Endothelial cell (in vitro differentiated cells): ENCODE measurements around the gene TP53. TPM values are rescaled to one million over a fixed set of nuclear protein-coding genes. Genes with fewer than 3 reads are reported as not detected.

Experiments
- DNase-seq: peaks from one replicate; pipeline ENCODE4 v3.0.0; 2021; ENCODE audit warnings: low spot score
- H3K27ac Mint-ChIP-seq: one replicate; pipeline ENCODE4 v1.8.0; 2021; ENCODE audit warnings: mixed read lengths, inconsistent platforms; ENCODE audit not compliant: unreplicated experiment
- H3K27me3 Mint-ChIP-seq: one replicate; pipeline ENCODE4 v1.8.0; 2021; ENCODE audit warnings: mild to moderate bottlenecking, moderate library complexity, mixed read lengths, inconsistent platforms; ENCODE audit not compliant: unreplicated experiment
- H3K36me3 Mint-ChIP-seq: one replicate; pipeline ENCODE4 v1.8.0; 2021; ENCODE audit warnings: mild to moderate bottlenecking, low read depth, mixed read lengths, inconsistent platforms; ENCODE audit not compliant: unreplicated experiment
- H3K4me1 Mint-ChIP-seq: one replicate; pipeline ENCODE4 v1.8.0; 2021; ENCODE audit warnings: mild to moderate bottlenecking, mixed read lengths, inconsistent platforms; ENCODE audit not compliant: unreplicated experiment
- H3K4me3 Mint-ChIP-seq: one replicate; pipeline ENCODE4 v1.8.0; 2021; ENCODE audit warnings: mild to moderate bottlenecking, mixed read lengths, inconsistent platforms; ENCODE audit not compliant: unreplicated experiment
- H3K9me3 Mint-ChIP-seq: one replicate; pipeline ENCODE4 v1.8.0; 2021; ENCODE audit warnings: mixed read lengths, inconsistent platforms; ENCODE audit not compliant: unreplicated experiment
- CTCF ChIP-seq: fragments of 200-600 bp; sonication (generic); IDR thresholded peaks from one replicate; pipeline ENCODE4 v1.5.0; 2021; ENCODE audit warnings: antibody characterized with exemption; ENCODE audit not compliant: unreplicated experiment
- total RNA-seq: library from RNA; stranded (reverse); fragmentation: NEBNext Ultra II Directional; extraction: Animal tissue kit (Norgen Biotek cat#: 25700); gene quantifications from one replicate; pipeline ENCODE4 v1.2.1, GENCODE V29; 2021; ENCODE audit not compliant: unreplicated experiment

TP53 gene
- total RNA-seq, 1 donor from 2014 or later = 95.5 TPM

GRCh38 chr17:7711051-7711755 is 23.9 kb upstream of the TP53 start:
- Mint-ChIP-seq H3K9me3 (no peaks in the 10 kb centered on the region), H3K4me3 (peak overlapping the region; percentile 78), H3K36me3 (peaks cover 11% of the 10 kb centered on the region), H3K27ac (peak overlapping the region; percentile 96), H3K4me1 (peaks cover 48% of the 10 kb centered on the region), H3K27me3 (peaks cover 14% of the 10 kb centered on the region)
- no peak for TF ChIP-seq CTCF
- DNase-seq = no peak

- Mint-ChIP-seq H3K4me1 (peaks cover 54% of the 10 kb centered on the region), H3K36me3 (peaks cover 11% of the 10 kb centered on the region), H3K27ac (peak overlapping the region; percentile 96), H3K9me3 (no peaks in the 10 kb centered on the region), H3K27me3 (peaks cover 14% of the 10 kb centered on the region), H3K4me3 (peak overlapping the region; percentile 78)
- TF ChIP-seq CTCF = no peak
- no peak for DNase-seq
Measured at GRCh38 chr17:7710301-7710700, 23.0 kb upstream of the TP53 start.

- Mint-ChIP-seq H3K4me3 (no peak overlapping the region), H3K9me3 (no peaks in the 10 kb centered on the region), H3K4me1 (peaks cover 61% of the 10 kb centered on the region), H3K27ac (no peak overlapping the region), H3K36me3 (peaks cover 11% of the 10 kb centered on the region), H3K27me3 (peaks cover 15% of the 10 kb centered on the region)
- no peak for DNase-seq
- TF ChIP-seq CTCF = no peak
Measured at GRCh38 chr17:7709031-7709430, 21.7 kb upstream of the TP53 start.

GRCh38 chr17:7707858-7708750 is 20.8 kb upstream of the TP53 start:
- no peak for DNase-seq
- no peak for TF ChIP-seq CTCF
- peaks cover 11% of the 10 kb centered on the region for H3K36me3 Mint-ChIP-seq
- no peaks in the 10 kb centered on the region for H3K9me3 Mint-ChIP-seq
- H3K27ac Mint-ChIP-seq = no peak overlapping the region
- H3K27me3 Mint-ChIP-seq = peaks cover 22% of the 10 kb centered on the region
- peaks cover 63% of the 10 kb centered on the region for H3K4me1 Mint-ChIP-seq
- no peak overlapping the region for H3K4me3 Mint-ChIP-seq

- peak overlapping the region; percentile 59 for H3K4me3 Mint-ChIP-seq
- no peaks in the 10 kb centered on the region for H3K9me3 Mint-ChIP-seq
- DNase-seq = no peak
- H3K4me1 Mint-ChIP-seq = peaks cover 58% of the 10 kb centered on the region
- no peak for TF ChIP-seq CTCF
- H3K27me3 Mint-ChIP-seq = peaks cover 24% of the 10 kb centered on the region
- H3K27ac Mint-ChIP-seq = no peak overlapping the region
- H3K36me3 Mint-ChIP-seq = peaks cover 11% of the 10 kb centered on the region
Measured at GRCh38 chr17:7707446-7707845, 20.2 kb upstream of the TP53 start.
